Measurements from ENCODE around the gene EEIG2. TPM values are rescaled to one million over a fixed set of nuclear protein-coding genes. Genes with fewer than 3 reads are reported as not detected.

Gene EEIG2
- total RNA-seq, 4 donors from 2014 or later, result 9.0 to 22.3 (median 15.0) TPM

DNA sequence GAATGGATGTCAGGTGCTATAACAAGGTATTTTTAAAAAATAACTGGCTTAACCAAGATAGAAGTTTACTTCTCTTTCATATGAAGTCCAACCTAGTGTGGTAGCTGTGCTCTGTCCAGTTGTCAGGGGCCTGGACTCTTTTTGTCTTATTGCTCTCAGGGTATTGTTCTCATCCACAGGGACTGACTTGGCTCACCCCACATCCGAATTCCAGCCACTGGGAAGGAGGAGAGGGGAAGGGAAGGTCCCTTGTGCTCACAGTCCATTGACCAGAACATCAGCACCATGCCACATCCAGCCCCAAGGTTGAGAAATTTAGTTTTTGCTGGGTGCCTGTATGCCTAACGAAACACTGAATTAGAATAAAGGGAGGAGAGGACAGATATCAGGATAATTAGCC is 8.7 kb downstream of the EEIG2 start:
- TF ChIP-seq, protein P1, sequence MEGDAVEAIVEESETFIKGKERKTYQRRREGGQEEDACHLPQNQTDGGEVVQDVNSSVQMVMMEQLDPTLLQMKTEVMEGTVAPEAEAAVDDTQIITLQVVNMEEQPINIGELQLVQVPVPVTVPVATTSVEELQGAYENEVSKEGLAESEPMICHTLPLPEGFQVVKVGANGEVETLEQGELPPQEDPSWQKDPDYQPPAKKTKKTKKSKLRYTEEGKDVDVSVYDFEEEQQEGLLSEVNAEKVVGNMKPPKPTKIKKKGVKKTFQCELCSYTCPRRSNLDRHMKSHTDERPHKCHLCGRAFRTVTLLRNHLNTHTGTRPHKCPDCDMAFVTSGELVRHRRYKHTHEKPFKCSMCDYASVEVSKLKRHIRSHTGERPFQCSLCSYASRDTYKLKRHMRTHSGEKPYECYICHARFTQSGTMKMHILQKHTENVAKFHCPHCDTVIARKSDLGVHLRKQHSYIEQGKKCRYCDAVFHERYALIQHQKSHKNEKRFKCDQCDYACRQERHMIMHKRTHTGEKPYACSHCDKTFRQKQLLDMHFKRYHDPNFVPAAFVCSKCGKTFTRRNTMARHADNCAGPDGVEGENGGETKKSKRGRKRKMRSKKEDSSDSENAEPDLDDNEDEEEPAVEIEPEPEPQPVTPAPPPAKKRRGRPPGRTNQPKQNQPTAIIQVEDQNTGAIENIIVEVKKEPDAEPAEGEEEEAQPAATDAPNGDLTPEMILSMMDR (IDR thresholded peaks at IDR 0.05; ENCODE audit: low read depth), result no peak

DNA sequence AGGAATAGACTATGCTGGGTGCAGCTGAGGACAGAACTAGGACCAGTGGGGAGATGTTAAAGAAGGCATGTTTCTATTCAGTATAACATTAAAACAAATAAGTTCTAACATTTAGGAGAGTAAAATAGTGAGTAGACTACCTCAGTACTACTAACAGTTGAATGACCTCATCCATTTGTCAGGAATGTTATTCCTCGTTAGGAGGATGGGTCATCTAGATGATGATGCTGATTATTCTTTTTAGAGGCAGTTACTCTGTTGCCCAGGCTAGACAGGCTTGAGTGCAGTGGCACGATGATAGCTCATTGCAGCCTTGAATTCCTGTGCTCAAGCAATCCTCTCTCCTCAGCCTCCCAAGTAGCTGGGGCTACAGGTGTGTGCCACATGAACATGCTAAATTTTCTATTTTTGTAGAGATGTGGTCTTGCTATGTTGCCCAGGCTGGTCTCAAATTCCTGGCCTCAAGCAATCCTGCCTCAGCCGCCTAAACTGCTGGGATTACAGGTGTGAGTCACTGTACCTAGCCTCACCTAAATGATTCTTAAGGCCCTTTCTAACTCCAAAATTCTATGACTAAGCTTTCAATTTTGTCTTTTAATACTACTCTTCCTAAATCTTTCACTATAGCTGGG is 9.3 kb downstream of the EEIG2 start:
- TF ChIP-seq, protein P1 (IDR thresholded peaks at IDR 0.05; ENCODE audit: low read depth), result no peak

DNA sequence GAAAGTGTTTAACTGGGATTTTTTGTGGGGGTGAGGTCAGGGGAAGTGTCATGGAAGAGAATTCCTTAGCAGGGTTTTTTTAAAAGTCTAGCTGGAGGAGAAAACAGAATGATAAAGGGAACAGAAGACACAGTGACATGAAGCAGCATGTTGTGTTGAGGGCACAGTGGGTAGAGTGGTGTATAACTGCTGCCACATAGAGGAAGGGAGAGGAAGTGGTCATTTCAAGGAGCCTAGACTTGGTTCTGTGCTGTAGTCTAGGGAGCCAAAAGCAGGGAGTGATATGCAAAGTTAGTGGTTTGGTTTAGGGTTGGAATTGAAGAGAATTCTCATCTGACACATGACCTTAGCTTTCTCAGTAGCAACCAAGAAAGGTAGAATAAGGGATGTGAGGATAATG is 10.2 kb downstream of the EEIG2 start:
- TF ChIP-seq, protein P1 (IDR thresholded peaks at IDR 0.05; ENCODE audit: low read depth), result no peak

DNA sequence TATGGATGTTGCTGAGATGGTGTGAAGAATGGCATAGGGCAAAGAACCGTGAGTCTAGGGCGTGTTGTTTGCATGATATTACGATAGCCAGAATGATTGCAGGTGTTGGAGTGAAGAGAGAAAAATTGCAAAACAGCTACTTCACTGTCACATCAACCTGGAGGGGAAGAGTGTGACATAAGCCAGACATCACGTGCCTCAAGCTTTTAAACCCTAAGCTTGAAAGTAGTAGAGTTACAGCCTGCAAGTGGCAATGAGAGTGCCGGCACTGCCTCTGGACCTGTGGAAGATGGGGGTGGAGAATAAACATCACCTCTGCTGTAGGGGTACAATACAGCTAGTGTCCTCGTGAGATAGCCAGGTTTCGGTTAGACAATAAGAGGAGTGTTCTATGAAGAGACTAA is 11.1 kb downstream of the EEIG2 start:
- TF ChIP-seq, protein P1 (IDR thresholded peaks at IDR 0.05; ENCODE audit: low read depth), result no peak

DNA sequence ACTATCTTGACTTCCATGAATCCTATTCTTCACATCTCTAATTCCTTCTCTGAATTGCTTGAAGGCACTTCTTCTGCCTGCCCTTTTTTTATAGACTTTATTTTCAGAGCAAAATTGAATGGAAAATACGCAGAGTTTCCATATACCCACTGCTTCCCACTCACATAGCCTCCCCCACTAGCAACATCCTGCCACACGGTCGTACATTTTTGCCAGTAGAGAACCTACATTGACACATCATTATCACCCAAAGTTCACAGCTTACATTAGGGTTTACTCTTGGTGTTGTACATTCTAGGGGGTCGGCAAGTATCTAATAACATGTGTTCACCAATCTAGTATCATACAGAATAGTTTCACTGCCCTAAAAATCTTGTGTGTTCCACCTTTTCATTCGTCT is 12.3 kb downstream of the EEIG2 start:
- TF ChIP-seq, protein P1 (IDR thresholded peaks at IDR 0.05; ENCODE audit: low read depth), result no peak

DNA sequence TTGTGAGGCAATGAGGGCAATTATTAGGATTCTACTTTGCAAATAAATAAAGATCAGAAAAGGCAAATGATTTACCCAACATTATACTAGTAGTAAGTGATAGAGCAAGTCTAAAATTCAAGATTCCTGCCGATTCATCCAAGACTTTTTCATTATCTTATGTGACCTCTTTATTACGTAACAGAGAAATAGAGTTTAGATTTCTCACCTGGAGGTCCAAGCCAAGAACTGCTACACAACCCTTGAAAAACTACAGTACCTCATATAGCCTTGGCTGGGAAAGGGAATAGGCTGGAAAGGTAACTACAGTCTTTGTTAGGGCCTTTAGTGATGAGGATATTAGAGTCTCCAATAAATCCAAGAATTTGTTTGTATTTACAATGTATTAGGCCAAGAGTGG is 13.3 kb downstream of the EEIG2 start:
- TF ChIP-seq, protein P1 (IDR thresholded peaks at IDR 0.05; ENCODE audit: low read depth), result no peak

DNA sequence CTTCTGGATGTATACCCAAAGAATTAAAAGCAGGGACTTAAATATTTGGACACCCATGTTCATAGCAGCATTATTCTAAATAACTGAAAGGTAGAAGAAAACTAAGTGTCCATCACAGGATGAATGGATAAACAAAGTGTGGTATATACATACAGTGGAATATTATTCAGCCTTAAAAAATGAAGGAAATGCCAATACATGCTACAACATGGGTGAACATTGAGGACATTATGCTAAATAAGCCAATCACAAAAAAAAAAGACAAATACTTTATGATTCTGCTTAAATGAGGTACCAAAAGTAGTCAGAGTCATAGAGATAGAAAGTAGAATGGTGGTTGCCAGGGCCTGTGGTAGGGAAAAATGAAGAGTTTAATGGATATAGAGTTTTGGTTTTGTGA is 14.1 kb downstream of the EEIG2 start:
- TF ChIP-seq, protein P1 (IDR thresholded peaks at IDR 0.05; ENCODE audit: low read depth), result no peak
